ENCODE measurements around the gene ZCCHC8. TPM values are rescaled to one million over a fixed set of nuclear protein-coding genes. Genes with fewer than 3 reads are reported as not detected.

The ZCCHC8 gene
- polyA plus RNA-seq, 1 donor from 2014 or later, result 38.3 TPM

DNA sequence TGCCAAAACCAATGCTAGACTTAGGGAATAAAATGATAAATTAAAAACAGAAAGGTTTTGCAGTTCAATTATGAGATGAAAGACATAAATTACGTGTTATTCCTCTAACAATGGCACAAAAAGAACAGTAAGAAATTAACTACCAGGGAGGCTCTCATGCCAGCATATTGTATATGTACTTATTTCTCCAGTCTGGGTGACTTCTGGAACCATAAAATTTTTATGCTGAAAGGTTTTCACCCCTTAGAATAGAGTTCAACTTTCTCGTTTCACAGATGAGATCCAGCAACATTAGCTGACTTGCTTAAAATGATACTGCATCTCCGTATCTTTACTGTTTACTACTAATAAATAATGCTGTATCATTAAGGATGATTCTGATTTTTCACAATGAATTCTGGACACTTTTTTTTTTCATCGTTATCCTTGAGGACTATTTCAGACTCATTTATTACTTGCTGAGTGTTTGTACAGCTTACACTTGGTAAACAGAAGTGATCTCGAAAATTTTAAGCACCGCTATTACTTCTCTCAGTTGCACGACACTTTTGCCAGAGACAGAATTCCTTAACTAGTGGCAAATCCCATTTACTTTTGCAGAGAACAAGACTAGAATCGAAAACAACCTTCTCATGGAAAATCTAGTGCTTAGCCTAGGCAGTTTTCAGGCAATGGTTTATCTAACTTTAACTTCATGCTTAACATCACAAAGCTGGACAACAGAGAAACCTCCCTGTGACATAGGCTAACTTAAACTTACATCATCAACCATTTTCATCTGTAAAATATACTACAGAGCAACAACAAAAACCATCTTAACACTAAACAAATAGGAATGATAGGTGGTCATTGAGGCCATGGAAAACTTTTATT is 23.4 kb upstream of the ZCCHC8 start:
- Histone ChIP-seq H3K9me3 (ENCODE audit: low read length) (no peaks in the 10 kb centered on the region), H3K4me3 (ENCODE audit: low read length) (peak overlapping the region; percentile 89), H3K27me3 (ENCODE audit: insufficient read depth, low read depth, low read length) (no peaks in the 10 kb centered on the region), H2AFZ (ENCODE audit: low read depth, low read length) (no peak overlapping the region), H3K4me2 (ENCODE audit: low read length) (peak overlapping the region; percentile 72), H3F3A (ENCODE audit: insufficient read depth, low read length, poor library complexity, severe bottlenecking) (no peaks in the 10 kb centered on the region), H4K20me1 (ENCODE audit: insufficient read depth) (peaks cover 11% of the 10 kb centered on the region), H3K36me3 (ENCODE audit: insufficient read depth, low read length) (peaks cover 17% of the 10 kb centered on the region), H3K9me2 (ENCODE audit: insufficient read depth, low read length) (no peaks in the 10 kb centered on the region), H3K79me2 (replicated peaks; ENCODE audit: insufficient read depth, low read length) (peaks cover 82% of the 10 kb centered on the region), H3K27ac (ENCODE audit: low read length) (no peak overlapping the region), H3K9ac (ENCODE audit: low read length) (no peak overlapping the region)
- TF ChIP-seq EP300 (conservative IDR thresholded peaks at IDR 0.05; ENCODE audit: poor library complexity, severe bottlenecking) (no peak), MXI1 (conservative IDR thresholded peaks at IDR 0.05; ENCODE audit: poor library complexity, severe bottlenecking) (no peak), RAD21 (conservative IDR thresholded peaks at IDR 0.05) (no peak), POLR2AphosphoS5 (IDR thresholded peaks at IDR 0.05) (no peak), TAF1 (IDR thresholded peaks at IDR 0.05; ENCODE audit: low read depth) (no peak), EZH2 (IDR thresholded peaks at IDR 0.05; ENCODE audit: borderline replicate concordance, insufficient read depth, low read length, poor library complexity, severe bottlenecking) (no peak), SMC3 (conservative IDR thresholded peaks at IDR 0.05; ENCODE audit: poor library complexity) (no peak)
- TF ChIP-seq, protein P1, sequence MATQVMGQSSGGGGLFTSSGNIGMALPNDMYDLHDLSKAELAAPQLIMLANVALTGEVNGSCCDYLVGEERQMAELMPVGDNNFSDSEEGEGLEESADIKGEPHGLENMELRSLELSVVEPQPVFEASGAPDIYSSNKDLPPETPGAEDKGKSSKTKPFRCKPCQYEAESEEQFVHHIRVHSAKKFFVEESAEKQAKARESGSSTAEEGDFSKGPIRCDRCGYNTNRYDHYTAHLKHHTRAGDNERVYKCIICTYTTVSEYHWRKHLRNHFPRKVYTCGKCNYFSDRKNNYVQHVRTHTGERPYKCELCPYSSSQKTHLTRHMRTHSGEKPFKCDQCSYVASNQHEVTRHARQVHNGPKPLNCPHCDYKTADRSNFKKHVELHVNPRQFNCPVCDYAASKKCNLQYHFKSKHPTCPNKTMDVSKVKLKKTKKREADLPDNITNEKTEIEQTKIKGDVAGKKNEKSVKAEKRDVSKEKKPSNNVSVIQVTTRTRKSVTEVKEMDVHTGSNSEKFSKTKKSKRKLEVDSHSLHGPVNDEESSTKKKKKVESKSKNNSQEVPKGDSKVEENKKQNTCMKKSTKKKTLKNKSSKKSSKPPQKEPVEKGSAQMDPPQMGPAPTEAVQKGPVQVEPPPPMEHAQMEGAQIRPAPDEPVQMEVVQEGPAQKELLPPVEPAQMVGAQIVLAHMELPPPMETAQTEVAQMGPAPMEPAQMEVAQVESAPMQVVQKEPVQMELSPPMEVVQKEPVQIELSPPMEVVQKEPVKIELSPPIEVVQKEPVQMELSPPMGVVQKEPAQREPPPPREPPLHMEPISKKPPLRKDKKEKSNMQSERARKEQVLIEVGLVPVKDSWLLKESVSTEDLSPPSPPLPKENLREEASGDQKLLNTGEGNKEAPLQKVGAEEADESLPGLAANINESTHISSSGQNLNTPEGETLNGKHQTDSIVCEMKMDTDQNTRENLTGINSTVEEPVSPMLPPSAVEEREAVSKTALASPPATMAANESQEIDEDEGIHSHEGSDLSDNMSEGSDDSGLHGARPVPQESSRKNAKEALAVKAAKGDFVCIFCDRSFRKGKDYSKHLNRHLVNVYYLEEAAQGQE (IDR thresholded peaks at IDR 0.05; ENCODE audit: borderline replicate concordance), result no peak
- TF ChIP-seq, protein P2, sequence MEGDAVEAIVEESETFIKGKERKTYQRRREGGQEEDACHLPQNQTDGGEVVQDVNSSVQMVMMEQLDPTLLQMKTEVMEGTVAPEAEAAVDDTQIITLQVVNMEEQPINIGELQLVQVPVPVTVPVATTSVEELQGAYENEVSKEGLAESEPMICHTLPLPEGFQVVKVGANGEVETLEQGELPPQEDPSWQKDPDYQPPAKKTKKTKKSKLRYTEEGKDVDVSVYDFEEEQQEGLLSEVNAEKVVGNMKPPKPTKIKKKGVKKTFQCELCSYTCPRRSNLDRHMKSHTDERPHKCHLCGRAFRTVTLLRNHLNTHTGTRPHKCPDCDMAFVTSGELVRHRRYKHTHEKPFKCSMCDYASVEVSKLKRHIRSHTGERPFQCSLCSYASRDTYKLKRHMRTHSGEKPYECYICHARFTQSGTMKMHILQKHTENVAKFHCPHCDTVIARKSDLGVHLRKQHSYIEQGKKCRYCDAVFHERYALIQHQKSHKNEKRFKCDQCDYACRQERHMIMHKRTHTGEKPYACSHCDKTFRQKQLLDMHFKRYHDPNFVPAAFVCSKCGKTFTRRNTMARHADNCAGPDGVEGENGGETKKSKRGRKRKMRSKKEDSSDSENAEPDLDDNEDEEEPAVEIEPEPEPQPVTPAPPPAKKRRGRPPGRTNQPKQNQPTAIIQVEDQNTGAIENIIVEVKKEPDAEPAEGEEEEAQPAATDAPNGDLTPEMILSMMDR (IDR thresholded peaks at IDR 0.05; ENCODE audit: poor library complexity, severe bottlenecking), result no peak

DNA sequence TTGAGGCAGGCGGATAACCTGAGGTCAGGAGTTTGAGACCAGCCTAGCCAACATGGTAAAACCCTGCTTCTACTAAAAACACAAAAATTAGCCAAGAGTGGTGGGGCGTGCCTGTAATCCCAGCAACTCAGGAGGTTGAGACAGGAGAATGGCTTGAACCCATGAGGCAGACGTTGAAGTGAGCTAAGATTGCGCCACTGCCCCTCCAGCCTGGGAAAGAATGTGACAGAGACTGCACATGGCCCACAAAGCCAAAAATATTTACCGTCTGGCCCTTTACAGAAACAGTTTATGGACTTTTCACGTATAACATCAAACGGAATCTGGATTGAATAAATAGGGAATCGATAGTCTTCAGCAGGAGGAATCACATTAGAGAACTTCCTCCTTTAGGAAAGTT is 22.5 kb upstream of the ZCCHC8 start:
- Histone ChIP-seq H3F3A (ENCODE audit: insufficient read depth, low read length, poor library complexity, severe bottlenecking) (no peaks in the 10 kb centered on the region), H4K20me1 (ENCODE audit: insufficient read depth) (peaks cover 11% of the 10 kb centered on the region), H3K9me3 (ENCODE audit: low read length) (no peaks in the 10 kb centered on the region), H3K27ac (ENCODE audit: low read length) (no peak overlapping the region), H3K27me3 (ENCODE audit: insufficient read depth, low read depth, low read length) (no peaks in the 10 kb centered on the region), H3K9me2 (ENCODE audit: insufficient read depth, low read length) (no peaks in the 10 kb centered on the region), H3K79me2 (replicated peaks; ENCODE audit: insufficient read depth, low read length) (peaks cover 74% of the 10 kb centered on the region), H3K36me3 (ENCODE audit: insufficient read depth, low read length) (peaks cover 17% of the 10 kb centered on the region), H3K4me2 (ENCODE audit: low read length) (no peak overlapping the region), H3K9ac (ENCODE audit: low read length) (no peak overlapping the region), H2AFZ (ENCODE audit: low read depth, low read length) (no peak overlapping the region), H3K4me3 (ENCODE audit: low read length) (peak overlapping the region; percentile 89)
- TF ChIP-seq SMC3 (conservative IDR thresholded peaks at IDR 0.05; ENCODE audit: poor library complexity) (no peak), POLR2AphosphoS5 (IDR thresholded peaks at IDR 0.05) (no peak), EZH2 (IDR thresholded peaks at IDR 0.05; ENCODE audit: borderline replicate concordance, insufficient read depth, low read length, poor library complexity, severe bottlenecking) (no peak), RAD21 (conservative IDR thresholded peaks at IDR 0.05) (no peak), TAF1 (IDR thresholded peaks at IDR 0.05; ENCODE audit: low read depth) (no peak)
- TF ChIP-seq, protein P1 (IDR thresholded peaks at IDR 0.05; ENCODE audit: borderline replicate concordance), result no peak
